NCI-H748 treated with DMSO at 0.1 percent for 48 hours (cell line): Measurements from ENCODE around the gene GART.
"Not testable (repeated sequence)": the region's sequence is repeated elsewhere in the genome, so short reads cannot be mapped to it uniquely, and the experiment has no call there.

Source experiments
- DNase-seq: peaks from one replicate; lab custom pipeline; 2025; lab: John Stamatoyannopoulos, UW

Gene GART

GRCh38 chr21:33512481-33512880 is 29.4 kb downstream of the GART start:
- DNase-seq, result no peak

GRCh38 chr21:33511639-33512038 is 30.3 kb downstream of the GART start:
- DNase-seq, result no peak

GRCh38 chr21:33510826-33511225 is 31.1 kb downstream of the GART start:
- no peak for DNase-seq

- DNase-seq, result not testable (repeated sequence)
Observed at GRCh38 chr21:33507003-33507402, 34.9 kb downstream of the GART start.

GRCh38 chr21:33505833-33506232 is 36.1 kb downstream of the GART start:
- DNase-seq, result no peak

- DNase-seq, result no peak
Observed at GRCh38 chr21:33496345-33496744, 45.6 kb downstream of the GART start.

- no peak for DNase-seq
Observed at GRCh38 chr21:33495743-33496142, 46.2 kb downstream of the GART start.

GRCh38 chr21:33493756-33494155 is 48.2 kb downstream of the GART start:
- DNase-seq, result no peak

GRCh38 chr21:33492571-33492970 is 49.3 kb downstream of the GART start:
- DNase-seq, result no peak

- peak; percentile 81 for DNase-seq
Observed at GRCh38 chr21:33491373-33492102, 50.4 kb downstream of the GART start, which contains the start of gene DNAJC28. Gene DNAJC28 (minus strand): TSS chr21:33491716. CDS start chr21:33489393, 2,323 bp downstream.

GRCh38 chr21:33490991-33491372 is 50.9 kb downstream of the GART start:
- peak; percentile 57 for DNase-seq

GRCh38 chr21:33488936-33489335 is 53.0 kb downstream of the GART start:
- no peak for DNase-seq

- no peak for DNase-seq
Observed at GRCh38 chr21:33487996-33488395, 53.9 kb downstream of the GART start.

GRCh38 chr21:33481314-33481943 is 60.5 kb downstream of the GART start:
- no peak for DNase-seq

- no peak for DNase-seq
Observed at GRCh38 chr21:33480481-33481103, 61.3 kb downstream of the GART start.

- peak; percentile 87 for DNase-seq
Observed at GRCh38 chr21:33479679-33480480, 62.0 kb downstream of the GART start, which contains the start of gene TMEM50B. Gene TMEM50B (minus strand): TSS chr21:33479974. CDS start chr21:33468885, 11,089 bp downstream.

GRCh38 chr21:33478935-33479678 is 62.8 kb downstream of the GART start:
- no peak for DNase-seq

- DNase-seq, result no peak
Observed at GRCh38 chr21:33478182-33478581, 63.7 kb downstream of the GART start.

- DNase-seq, result no peak
Observed at GRCh38 chr21:33477066-33477465, 64.9 kb downstream of the GART start.

GRCh38 chr21:33473344-33473743 is 68.6 kb downstream of the GART start:
- DNase-seq, result no peak

GRCh38 chr21:33470701-33471100 is 71.2 kb downstream of the GART start:
- DNase-seq, result no peak
